ENCODE results near the gene SLC22A9. TPM values are rescaled to one million over a fixed set of nuclear protein-coding genes. Genes with fewer than 3 reads are reported as not detected.

Gene SLC22A9
- total and polyA plus RNA-seq, 10 of the 15 experiments (the other 5 are each of a cell fraction or from before 2014, with no cell fraction given) = 0.03 to 0.06 TPM; not detected in 8

DNA sequence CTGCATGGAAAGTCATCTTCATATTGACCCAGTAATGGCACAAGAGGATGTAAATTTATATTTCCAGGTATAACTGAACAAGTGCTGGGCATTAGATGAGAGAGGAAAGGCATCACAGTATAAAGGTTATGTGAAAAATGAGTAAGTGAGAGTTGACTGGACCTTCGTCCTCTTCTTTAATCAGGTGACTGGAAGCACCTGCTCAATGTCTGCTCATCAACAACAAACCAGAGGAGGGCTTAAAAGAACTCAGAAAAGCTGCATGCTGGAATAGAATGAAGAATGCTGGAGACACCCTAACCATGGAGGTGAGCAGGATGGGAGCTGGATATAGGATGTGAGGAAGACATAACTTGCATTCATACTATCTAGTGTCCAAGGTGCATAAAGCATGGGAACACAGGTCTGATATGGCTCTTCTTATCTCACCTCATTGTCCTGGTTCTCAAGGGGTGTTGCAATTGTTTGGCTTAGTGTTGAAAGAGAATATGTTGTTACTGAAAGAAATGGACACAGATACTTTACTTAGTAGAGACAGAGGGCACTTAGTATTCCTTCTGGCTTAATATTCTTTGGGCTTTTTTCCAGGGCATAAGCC, 7.3 kb upstream of the SLC22A9 start:
- BruUV-seq (replicated peaks) = no TSS peak
- intact Hi-C loops (cut with micrococcal nuclease; ENCODE audit: unreplicated experiment) = no loop called here
- H2AFZ ChIP-seq (ENCODE audit: control insufficient read depth, low read depth, low read length) = no peak overlapping the region
- no peaks in the 10 kb centered on the region for H3K4me1 ChIP-seq (ENCODE audit: control insufficient read depth, insufficient read depth, low read length)
- no peaks in the 10 kb centered on the region for H3K79me2 ChIP-seq (ENCODE audit: control insufficient read depth, insufficient read depth, low read length)
- ChIA-PET SMC1A (ENCODE audit: uncharacterized antibody, unreplicated experiment) (no interaction called here), RAD21 (ENCODE audit: unreplicated experiment) (no interaction called here), CTCF (no interaction called here), POLR2A (no interaction called here)
- no peak overlapping the region for H3K4me2 ChIP-seq (ENCODE audit: control insufficient read depth, insufficient read depth)
- H3K27me3 ChIP-seq (replicated peaks in 1 of 2; ENCODE audit: control insufficient read depth in 2 of 2, insufficient read depth in 2 of 2, low read length in 1 of 2) = no peaks in the 10 kb centered on the region
- no peak for DNase-seq (ENCODE audit: low read depth, low spot score)
- H3K36me3 ChIP-seq (ENCODE audit: control insufficient read depth in 2 of 2, insufficient read depth in 2 of 2, low read length in 1 of 2) = no peaks in the 10 kb centered on the region
- FAIRE-seq = no peak
- H3K27ac ChIP-seq (ENCODE audit: control insufficient read depth, insufficient read depth) = no peak overlapping the region
- WGBS (ENCODE audit: insufficient coverage, insufficient replicate concordance, low lambda C conversion rate, missing lambda C conversion rate) = 0% methylated on average over 1 of the region's 1 CpG
- in situ Hi-C loops (cut with MboI) = no loop called here
- no peaks in the 10 kb centered on the region for H3K9me3 ChIP-seq (replicated peaks; ENCODE audit: control insufficient read depth, insufficient read depth, low read length)
- H3K4me3 ChIP-seq = no peak overlapping the region
- ATAC-seq = no peak
- H3K9ac ChIP-seq (ENCODE audit: control insufficient read depth, insufficient read depth, low read length) = no peak overlapping the region
- H4K20me1 ChIP-seq (ENCODE audit: control insufficient read depth, insufficient read depth) = no peaks in the 10 kb centered on the region
- TF ChIP-seq SIX5 (IDR thresholded peaks at IDR 0.05; ENCODE audit: low read depth, low read length, severe bottlenecking) (no peak), CBX5 (IDR thresholded peaks at IDR 0.05; ENCODE audit: low read depth) (no peak), FOXK2 (IDR thresholded peaks at IDR 0.05) (no peak), CHD2 (IDR thresholded peaks at IDR 0.05; ENCODE audit: borderline replicate concordance, low read depth, low read length) (no peak), ATF7 (IDR thresholded peaks at IDR 0.05; ENCODE audit: low read depth) (no peak), YY1 (IDR thresholded peaks at IDR 0.05; ENCODE audit: low read depth, low read length) (no peak), NBN (IDR thresholded peaks at IDR 0.05) (no peak), ZBTB4 (CRISPR knock-in tag; IDR thresholded peaks at IDR 0.05) (no peak)
- TF ChIP-seq, protein P1, sequence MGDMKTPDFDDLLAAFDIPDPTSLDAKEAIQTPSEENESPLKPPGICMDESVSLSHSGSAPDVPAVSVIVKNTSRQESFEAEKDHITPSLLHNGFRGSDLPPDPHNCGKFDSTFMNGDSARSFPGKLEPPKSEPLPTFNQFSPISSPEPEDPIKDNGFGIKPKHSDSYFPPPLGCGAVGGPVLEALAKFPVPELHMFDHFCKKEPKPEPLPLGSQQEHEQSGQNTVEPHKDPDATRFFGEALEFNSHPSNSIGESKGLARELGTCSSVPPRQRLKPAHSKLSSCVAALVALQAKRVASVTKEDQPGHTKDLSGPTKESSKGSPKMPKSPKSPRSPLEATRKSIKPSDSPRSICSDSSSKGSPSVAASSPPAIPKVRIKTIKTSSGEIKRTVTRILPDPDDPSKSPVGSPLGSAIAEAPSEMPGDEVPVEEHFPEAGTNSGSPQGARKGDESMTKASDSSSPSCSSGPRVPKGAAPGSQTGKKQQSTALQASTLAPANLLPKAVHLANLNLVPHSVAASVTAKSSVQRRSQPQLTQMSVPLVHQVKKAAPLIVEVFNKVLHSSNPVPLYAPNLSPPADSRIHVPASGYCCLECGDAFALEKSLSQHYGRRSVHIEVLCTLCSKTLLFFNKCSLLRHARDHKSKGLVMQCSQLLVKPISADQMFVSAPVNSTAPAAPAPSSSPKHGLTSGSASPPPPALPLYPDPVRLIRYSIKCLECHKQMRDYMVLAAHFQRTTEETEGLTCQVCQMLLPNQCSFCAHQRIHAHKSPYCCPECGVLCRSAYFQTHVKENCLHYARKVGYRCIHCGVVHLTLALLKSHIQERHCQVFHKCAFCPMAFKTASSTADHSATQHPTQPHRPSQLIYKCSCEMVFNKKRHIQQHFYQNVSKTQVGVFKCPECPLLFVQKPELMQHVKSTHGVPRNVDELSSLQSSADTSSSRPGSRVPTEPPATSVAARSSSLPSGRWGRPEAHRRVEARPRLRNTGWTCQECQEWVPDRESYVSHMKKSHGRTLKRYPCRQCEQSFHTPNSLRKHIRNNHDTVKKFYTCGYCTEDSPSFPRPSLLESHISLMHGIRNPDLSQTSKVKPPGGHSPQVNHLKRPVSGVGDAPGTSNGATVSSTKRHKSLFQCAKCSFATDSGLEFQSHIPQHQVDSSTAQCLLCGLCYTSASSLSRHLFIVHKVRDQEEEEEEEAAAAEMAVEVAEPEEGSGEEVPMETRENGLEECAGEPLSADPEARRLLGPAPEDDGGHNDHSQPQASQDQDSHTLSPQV (IDR thresholded peaks at IDR 0.05) = no peak
- TF ChIP-seq, protein P2, sequence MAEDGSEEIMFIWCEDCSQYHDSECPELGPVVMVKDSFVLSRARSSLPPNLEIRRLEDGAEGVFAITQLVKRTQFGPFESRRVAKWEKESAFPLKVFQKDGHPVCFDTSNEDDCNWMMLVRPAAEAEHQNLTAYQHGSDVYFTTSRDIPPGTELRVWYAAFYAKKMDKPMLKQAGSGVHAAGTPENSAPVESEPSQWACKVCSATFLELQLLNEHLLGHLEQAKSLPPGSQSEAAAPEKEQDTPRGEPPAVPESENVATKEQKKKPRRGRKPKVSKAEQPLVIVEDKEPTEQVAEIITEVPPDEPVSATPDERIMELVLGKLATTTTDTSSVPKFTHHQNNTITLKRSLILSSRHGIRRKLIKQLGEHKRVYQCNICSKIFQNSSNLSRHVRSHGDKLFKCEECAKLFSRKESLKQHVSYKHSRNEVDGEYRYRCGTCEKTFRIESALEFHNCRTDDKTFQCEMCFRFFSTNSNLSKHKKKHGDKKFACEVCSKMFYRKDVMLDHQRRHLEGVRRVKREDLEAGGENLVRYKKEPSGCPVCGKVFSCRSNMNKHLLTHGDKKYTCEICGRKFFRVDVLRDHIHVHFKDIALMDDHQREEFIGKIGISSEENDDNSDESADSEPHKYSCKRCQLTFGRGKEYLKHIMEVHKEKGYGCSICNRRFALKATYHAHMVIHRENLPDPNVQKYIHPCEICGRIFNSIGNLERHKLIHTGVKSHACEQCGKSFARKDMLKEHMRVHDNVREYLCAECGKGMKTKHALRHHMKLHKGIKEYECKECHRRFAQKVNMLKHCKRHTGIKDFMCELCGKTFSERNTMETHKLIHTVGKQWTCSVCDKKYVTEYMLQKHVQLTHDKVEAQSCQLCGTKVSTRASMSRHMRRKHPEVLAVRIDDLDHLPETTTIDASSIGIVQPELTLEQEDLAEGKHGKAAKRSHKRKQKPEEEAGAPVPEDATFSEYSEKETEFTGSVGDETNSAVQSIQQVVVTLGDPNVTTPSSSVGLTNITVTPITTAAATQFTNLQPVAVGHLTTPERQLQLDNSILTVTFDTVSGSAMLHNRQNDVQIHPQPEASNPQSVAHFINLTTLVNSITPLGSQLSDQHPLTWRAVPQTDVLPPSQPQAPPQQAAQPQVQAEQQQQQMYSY (CRISPR knock-in tag; IDR thresholded peaks at IDR 0.05) = no peak
- TF ChIP-seq, protein P3, sequence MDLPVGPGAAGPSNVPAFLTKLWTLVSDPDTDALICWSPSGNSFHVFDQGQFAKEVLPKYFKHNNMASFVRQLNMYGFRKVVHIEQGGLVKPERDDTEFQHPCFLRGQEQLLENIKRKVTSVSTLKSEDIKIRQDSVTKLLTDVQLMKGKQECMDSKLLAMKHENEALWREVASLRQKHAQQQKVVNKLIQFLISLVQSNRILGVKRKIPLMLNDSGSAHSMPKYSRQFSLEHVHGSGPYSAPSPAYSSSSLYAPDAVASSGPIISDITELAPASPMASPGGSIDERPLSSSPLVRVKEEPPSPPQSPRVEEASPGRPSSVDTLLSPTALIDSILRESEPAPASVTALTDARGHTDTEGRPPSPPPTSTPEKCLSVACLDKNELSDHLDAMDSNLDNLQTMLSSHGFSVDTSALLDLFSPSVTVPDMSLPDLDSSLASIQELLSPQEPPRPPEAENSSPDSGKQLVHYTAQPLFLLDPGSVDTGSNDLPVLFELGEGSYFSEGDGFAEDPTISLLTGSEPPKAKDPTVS (IDR thresholded peaks at IDR 0.05; ENCODE audit: low read depth, low read length) = no peak
